NB4 (cell line): ENCODE results near the gene ARHGAP35.

Experiments used
- MYC ChIP-seq: IDR thresholded peaks from 2 replicates; pipeline ENCODE4 v1.6.1; 2011; ENCODE audit warnings: low read depth, low read length
- POLR2A ChIP-seq: IDR thresholded peaks from 2 replicates; pipeline ENCODE4 v1.6.1; 2011; ENCODE audit warnings: mild to moderate bottlenecking; ENCODE audit not compliant: insufficient read length; ENCODE audit errors: extremely low read depth
- TF ChIP-seq, protein P1 (sequence below): IDR thresholded peaks from one replicate; pipeline ENCODE4 v1.5.1; 2012; ENCODE audit warnings: low read depth, low read length

DNA sequence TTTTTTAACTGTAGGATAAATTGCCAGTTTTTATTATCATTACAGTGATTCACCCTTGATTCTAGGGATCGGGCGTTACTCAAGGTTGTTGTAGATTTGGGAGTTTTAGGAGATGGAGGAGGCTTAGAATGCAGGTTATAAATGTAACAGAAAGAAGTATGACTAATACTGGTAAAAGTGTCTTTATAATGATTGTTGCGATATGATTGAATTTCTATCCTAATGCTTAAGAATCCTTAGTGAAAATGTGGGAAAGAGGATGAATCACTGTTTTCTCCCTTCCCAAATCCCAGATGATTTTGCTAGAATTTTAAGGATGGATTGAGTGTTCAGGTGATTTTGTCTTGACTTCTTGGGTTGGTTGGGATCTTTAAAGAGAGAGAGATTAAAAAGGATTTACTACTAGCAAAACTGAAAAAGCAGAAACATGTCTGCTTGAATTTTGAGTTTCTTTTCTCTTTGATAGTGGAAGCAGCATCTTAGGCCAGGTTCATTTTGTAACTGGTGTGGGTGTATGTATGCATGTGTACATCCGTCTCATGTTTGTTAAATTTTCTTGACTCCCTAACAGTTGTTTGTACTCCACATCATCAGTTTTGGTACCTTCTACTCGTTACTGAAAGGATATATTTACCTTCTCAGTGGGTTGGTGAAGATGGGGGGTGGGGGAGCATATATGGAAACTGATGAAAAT is 25.9 kb downstream of the ARHGAP35 start:
- TF ChIP-seq, protein P1, sequence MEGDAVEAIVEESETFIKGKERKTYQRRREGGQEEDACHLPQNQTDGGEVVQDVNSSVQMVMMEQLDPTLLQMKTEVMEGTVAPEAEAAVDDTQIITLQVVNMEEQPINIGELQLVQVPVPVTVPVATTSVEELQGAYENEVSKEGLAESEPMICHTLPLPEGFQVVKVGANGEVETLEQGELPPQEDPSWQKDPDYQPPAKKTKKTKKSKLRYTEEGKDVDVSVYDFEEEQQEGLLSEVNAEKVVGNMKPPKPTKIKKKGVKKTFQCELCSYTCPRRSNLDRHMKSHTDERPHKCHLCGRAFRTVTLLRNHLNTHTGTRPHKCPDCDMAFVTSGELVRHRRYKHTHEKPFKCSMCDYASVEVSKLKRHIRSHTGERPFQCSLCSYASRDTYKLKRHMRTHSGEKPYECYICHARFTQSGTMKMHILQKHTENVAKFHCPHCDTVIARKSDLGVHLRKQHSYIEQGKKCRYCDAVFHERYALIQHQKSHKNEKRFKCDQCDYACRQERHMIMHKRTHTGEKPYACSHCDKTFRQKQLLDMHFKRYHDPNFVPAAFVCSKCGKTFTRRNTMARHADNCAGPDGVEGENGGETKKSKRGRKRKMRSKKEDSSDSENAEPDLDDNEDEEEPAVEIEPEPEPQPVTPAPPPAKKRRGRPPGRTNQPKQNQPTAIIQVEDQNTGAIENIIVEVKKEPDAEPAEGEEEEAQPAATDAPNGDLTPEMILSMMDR, result no peak
- TF ChIP-seq POLR2A (no peak), MYC (no peak)
